Measurements from ENCODE around the gene SMIM41. TPM values are rescaled to one million over a fixed set of nuclear protein-coding genes. Genes with fewer than 3 reads are reported as not detected.
A peak's percentile ranks its signal among the peaks of the same experiment; 100 is the strongest.
"Not testable (repeated sequence)": the region's sequence is repeated elsewhere in the genome, so short reads cannot be mapped to it uniquely, and the experiment has no call there.

Gene SMIM41
- total RNA-seq, 2 experiments from 2014 or later, result not detected

DNA sequence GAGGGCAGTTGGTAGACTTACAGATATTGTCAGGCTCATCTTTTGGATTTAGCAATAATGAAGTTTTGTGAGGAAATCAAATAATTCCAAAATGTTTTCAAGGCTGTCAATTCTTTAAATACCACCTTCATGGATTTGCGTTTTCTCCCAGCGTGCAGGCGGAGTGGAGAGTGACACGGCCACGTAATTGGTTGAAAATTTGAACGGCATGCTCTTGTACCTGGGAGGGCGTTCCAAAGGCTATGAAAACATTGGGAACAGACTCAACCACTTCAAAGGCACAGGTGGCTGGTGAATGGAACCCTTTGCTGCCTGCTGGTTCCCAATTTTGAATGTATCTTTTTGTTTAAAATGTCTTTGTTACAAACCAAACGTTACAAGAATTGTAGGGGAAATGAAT, 12.4 kb downstream of the SMIM41 start:
- Mint-ChIP-seq H3K9me3 (no peaks in the 10 kb centered on the region), H3K4me1 (ENCODE audit: low read depth) (no peaks in the 10 kb centered on the region), H3K4me3 (no peak overlapping the region), H3K27ac (no peak overlapping the region), H3K27me3 (peaks cover 36% of the 10 kb centered on the region), H3K36me3 (no peaks in the 10 kb centered on the region)
- intact Hi-C loops (cut with micrococcal nuclease), result no loop called here
- CTCF ChIA-PET, result interaction anchor here (1.3 to 1.4 kb wide), 2 partner anchors 9 to 67 kb away, joined by 3 to 10 read pairs; no protein-coding TSS in a partner anchor
- POLR2A ChIA-PET, result no interaction called here
- DNase-seq, result no peak

DNA sequence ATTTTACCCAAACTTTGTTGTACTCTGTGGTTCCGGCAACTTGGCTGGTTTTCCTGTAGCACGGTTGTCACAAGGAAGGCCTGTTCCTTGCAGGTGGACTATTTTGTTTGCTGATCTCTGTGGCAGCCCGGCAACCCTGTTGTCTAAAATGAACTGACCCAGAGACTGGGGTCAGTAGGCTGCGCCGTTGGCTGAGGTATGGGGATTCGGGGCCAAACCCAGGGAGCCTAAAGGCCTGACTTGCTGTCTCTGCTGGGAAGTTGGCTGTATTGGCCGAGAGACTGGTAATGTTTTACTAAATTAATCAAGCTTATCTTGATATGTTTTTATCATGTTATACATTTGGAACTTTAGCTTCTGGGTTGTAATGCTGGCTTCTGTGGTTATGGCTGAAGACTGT, 13.8 kb downstream of the SMIM41 start:
- CTCF ChIA-PET, result interaction anchor here (2.2 kb wide), 1 partner anchor 68 kb away, joined by 14 read pairs; no protein-coding TSS in a partner anchor
- Mint-ChIP-seq H3K4me3 (no peak overlapping the region), H3K36me3 (no peaks in the 10 kb centered on the region), H3K4me1 (ENCODE audit: low read depth) (no peaks in the 10 kb centered on the region), H3K27me3 (peaks cover 46% of the 10 kb centered on the region), H3K9me3 (no peaks in the 10 kb centered on the region), H3K27ac (no peak overlapping the region)
- POLR2A ChIA-PET, result no interaction called here
- intact Hi-C loops (cut with micrococcal nuclease), result no loop called here
- no peak for DNase-seq

DNA sequence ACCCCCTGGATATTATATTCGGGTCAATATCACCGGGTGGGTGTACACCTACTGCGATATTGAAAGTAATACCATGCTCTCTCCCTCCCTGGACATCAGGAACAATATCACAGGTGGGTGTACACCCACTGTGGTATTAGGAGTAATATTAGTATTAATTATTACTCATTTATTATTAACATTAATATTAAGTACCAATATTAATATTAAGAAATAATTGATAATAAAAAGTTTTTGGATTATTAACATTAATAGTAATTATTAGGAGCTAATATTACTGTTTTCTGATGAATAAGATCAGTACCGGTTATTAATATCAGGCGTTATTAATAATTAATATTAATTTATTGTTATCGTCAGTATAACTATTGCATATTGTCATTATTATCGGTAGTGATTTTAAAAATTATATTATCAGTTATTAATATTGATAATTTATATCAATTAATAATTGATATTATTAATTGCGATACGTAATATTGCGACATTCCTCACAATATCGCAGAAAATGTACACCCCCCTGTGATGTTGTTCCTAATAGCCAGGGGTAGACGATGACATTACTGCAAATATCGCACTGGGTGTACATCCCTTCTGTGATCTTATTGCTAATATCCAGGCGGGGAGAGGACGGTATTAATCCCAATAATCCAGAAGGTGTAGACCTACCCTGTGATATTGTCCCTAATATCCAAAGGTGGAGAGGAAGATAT, 17.0 kb downstream of the SMIM41 start:
- Mint-ChIP-seq H3K36me3 (no peaks in the 10 kb centered on the region), H3K27ac (no peak overlapping the region), H3K4me3 (no peak overlapping the region), H3K9me3 (no peaks in the 10 kb centered on the region), H3K27me3 (peaks cover 35% of the 10 kb centered on the region), H3K4me1 (ENCODE audit: low read depth) (no peaks in the 10 kb centered on the region)
- ChIA-PET CTCF (no interaction called here), POLR2A (no interaction called here)
- no peak for DNase-seq
- intact Hi-C loops (cut with micrococcal nuclease), result no loop called here

DNA sequence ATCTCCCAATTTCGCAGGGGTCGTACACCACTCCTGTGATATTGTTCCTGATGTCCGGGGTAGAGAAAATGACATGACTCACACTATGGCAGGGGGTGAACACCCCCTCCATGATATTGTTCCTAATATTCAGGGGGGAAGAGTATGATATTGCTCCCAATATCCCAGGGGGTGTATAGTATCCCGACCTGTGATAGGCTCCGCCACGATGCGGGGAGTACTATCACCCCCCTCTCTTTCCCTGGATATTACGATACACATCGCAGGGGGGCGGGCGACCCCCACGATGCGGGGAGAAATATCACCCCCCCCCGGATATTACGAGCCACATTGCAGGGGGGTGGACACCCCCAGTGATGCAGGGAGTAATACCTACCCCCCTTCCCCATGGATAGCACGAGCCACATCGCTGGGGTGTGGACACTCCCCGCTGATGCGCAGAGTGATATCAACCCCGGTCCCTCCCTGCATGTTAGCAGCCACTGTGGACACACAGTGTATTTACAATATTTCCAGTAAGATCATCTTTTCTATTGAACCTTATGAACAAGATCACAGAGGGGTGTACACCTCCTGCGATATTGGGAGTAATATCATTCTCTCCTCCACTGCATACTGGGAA, 17.7 kb downstream of the SMIM41 start:
- DNase-seq, result no peak
- intact Hi-C loops (cut with micrococcal nuclease), result no loop called here
- POLR2A ChIA-PET, result no interaction called here
- Mint-ChIP-seq H3K27me3 (peaks cover 33% of the 10 kb centered on the region), H3K4me3 (no peak overlapping the region), H3K4me1 (ENCODE audit: low read depth) (no peaks in the 10 kb centered on the region), H3K36me3 (no peaks in the 10 kb centered on the region), H3K9me3 (no peaks in the 10 kb centered on the region), H3K27ac (no peak overlapping the region)
- CTCF ChIA-PET, result no interaction called here

DNA sequence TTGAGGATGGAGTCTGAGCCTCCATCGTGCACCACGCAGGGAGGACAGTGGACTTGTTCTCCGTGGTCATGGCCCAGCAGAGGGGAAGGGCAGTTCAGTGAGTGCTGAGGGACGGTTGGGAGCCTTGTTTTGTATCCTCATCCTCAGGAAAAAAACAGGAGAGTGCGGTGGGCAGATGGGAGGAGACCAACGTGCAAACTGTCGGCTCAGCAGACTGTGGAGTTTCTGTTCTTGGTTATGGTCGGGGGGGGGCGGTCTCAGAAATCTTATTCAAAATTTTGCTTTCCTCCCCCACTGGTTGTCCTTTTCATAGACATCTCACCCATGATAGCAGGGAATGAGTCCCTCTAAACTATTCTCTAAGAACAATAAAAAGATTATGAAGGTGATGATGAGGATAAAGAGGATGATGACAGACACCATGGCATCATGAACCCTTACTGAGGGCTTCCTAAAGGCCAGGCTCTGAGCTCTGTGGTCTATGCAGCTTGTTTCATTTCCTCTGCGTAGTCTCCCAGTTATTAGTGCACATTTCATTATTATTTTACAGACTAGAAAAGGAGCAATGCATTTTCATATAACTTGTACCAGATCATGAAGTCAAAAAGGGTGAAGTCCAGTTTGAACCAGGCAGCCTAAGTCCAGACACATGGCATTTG, 25.1 kb downstream of the SMIM41 start:
- CTCF ChIA-PET; intact Hi-C loops (cut with micrococcal nuclease); H3K27ac Mint-ChIP-seq; DNase-seq; H3K4me1 Mint-ChIP-seq (ENCODE audit: low read depth); H3K36me3 Mint-ChIP-seq; H3K4me3 Mint-ChIP-seq; H3K9me3 Mint-ChIP-seq; POLR2A ChIA-PET: not testable (repeated sequence)
- H3K27me3 Mint-ChIP-seq, result peaks cover 44% of the 10 kb centered on the region

DNA sequence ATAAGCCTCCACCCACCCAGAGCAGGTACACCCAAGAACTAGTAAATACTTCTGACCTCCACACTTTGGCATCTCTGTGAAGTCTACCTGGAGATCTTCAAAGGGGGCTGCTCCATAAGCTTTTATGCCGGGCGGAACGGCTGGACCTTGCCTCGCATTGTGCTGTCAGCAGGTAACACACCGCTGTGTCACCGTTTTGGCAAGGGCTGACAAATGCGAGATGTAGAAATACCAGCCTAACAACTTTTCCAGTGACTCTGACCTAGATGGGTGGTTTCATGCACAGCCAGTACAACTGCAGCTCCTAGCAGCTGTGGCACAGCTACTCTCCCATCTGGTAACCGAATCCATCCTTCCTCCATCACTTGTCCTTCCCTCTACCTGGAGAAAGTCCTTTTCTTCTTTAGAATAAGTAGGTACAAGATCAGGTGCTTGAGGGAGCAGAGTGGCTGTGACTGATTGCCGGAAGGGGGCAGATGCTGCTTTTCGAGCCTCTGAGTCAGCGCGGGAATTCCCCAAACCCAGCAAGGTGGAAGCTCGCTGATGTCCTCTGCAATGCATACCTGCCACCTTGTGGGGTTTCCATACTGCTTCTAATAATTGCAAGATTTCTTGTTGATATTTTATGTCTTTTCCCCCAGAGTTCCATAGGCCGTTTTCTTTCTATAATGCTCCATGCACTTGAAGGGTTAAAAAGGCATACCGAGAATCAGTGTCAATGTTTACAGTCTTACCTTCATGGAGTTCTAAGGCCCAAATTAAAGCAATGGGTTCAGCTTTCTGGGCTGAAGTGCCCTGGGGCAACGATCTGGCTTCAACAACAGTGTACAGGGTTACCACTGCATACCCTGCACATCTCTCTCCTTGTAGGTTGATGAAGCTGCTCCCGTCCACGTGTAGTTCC, 37.0 kb downstream of the SMIM41 start:
- DNase-seq, result peak; percentile 84
- Mint-ChIP-seq H3K4me1 (ENCODE audit: low read depth) (peaks cover 23% of the 10 kb centered on the region), H3K27ac (peak overlapping the region; percentile 5)
- H3K4me3 Mint-ChIP-seq, H3K36me3 Mint-ChIP-seq, H3K9me3 Mint-ChIP-seq, POLR2A ChIA-PET, H3K27me3 Mint-ChIP-seq: not testable (repeated sequence)
- intact Hi-C loops (cut with micrococcal nuclease), result loop anchor here (1.0 to 5.0 kb wide), 2 partner anchors 49 to 91 kb away; partner anchors contain the start of gene ATG101
- CTCF ChIA-PET, result interaction anchor here (0.6 to 5.1 kb wide), 16 partner anchors 10 to 768 kb away, joined by 3 to 114 read pairs (median 4); partner anchors contain the start of gene TAMALIN

DNA sequence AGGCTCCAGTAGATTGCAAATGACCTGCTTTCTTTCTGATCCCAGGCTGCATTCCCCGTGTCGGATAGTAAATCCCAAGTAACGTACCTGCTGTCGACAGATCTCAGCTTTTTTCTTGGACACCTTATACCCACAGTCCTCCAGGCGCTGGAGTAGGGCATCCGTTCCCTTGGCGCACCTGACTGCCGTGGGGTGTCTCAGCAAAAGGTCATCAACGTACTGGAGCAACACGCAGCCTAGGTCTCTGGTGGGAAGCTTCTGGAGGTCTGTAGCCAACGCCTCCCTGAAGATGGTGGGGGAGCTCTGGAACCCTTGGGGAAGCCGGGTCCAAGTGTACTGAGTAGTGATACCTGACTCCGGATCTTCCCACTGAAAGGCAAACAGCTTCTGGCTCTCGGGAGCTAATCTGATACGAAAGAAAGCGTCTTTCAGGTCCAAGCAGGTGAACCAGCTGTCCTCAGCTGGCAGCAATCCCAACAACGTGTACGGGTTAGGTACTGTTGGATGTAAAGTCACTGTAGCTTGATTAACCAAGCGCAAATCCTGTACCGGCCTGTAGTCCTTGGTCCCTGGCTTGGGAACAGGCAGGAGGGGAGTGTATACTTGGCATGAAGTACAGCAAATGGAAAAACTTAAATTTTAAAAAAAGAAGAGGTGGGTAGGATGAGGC, 38.4 kb downstream of the SMIM41 start:
- H3K4me3 Mint-ChIP-seq, DNase-seq, H3K27ac Mint-ChIP-seq, H3K9me3 Mint-ChIP-seq, H3K36me3 Mint-ChIP-seq, H3K27me3 Mint-ChIP-seq: not testable (repeated sequence)
- peaks cover 25% of the 10 kb centered on the region for H3K4me1 Mint-ChIP-seq (ENCODE audit: low read depth)
- POLR2A ChIA-PET, result interaction anchor here (1.8 kb wide), 1 partner anchor 92 kb away, joined by 5 read pairs; no protein-coding TSS in a partner anchor
- intact Hi-C loops (cut with micrococcal nuclease), result loop anchor here (5.0 kb wide), 1 partner anchor 51 kb away; the partner anchor contains the start of gene ATG101
- CTCF ChIA-PET, result interaction anchor here (0.8 to 5.1 kb wide), 8 partner anchors 8 to 125 kb away, joined by 3 to 114 read pairs (median 6); partner anchors contain the start of gene NR4A1

DNA sequence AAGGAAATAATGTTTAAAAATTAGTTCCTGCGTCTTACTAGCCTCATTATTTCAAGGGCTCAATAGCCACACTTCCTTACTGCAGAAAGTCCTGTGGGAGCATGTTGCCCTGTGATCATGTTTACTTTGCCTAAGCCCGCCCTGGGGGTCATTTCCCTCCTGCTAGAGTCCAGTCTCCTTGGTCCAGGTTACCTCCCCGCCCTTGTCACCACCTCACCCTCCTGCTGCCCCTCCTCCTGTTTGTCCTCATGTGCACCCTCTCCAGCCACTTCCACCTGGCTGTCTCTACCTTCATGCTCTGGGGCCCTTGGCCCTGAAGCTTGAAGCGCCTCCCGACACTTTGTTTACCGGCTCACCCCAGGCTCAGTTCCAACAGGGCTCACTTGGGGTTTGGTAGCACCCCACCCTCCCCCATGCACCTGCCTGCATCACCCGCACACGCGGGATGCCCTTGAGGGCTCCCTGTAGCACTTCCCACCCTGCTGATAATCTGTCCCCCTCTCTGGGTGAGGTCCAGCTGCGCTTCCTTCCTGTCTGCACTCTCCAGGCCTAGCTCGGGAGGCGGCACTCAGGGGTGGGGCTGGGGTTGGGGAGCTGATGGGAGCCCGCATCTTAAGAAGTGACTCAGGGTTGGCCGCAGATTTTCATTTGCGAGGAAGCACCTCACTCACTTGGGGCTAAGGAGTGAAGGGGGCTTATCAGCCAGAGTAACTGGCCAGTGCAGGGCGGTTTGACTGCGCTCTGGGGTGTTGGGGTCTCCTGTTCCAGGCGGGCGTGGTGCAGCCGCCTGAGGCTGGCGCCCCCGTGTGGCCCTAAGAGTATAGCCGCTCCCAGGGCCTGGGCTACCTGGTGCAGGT, 40.1 kb downstream of the SMIM41 start:
- Mint-ChIP-seq H3K4me3 (no peak overlapping the region), H3K4me1 (ENCODE audit: low read depth) (peaks cover 25% of the 10 kb centered on the region), H3K9me3 (no peaks in the 10 kb centered on the region), H3K36me3 (no peaks in the 10 kb centered on the region), H3K27ac (no peak overlapping the region), H3K27me3 (peaks cover 2% of the 10 kb centered on the region)
- intact Hi-C loops (cut with micrococcal nuclease), result loop anchor here (5.0 kb wide), 2 partner anchors 37 to 52 kb away; partner anchors contain the start of gene ATG101
- DNase-seq, result peak; percentile 54
- ChIA-PET CTCF (interaction anchor here (0.8 to 5.1 kb wide), 15 partner anchors 19 to 233 kb away, joined by 3 to 114 read pairs (median 3); no protein-coding TSS in a partner anchor), POLR2A (no interaction called here)

DNA sequence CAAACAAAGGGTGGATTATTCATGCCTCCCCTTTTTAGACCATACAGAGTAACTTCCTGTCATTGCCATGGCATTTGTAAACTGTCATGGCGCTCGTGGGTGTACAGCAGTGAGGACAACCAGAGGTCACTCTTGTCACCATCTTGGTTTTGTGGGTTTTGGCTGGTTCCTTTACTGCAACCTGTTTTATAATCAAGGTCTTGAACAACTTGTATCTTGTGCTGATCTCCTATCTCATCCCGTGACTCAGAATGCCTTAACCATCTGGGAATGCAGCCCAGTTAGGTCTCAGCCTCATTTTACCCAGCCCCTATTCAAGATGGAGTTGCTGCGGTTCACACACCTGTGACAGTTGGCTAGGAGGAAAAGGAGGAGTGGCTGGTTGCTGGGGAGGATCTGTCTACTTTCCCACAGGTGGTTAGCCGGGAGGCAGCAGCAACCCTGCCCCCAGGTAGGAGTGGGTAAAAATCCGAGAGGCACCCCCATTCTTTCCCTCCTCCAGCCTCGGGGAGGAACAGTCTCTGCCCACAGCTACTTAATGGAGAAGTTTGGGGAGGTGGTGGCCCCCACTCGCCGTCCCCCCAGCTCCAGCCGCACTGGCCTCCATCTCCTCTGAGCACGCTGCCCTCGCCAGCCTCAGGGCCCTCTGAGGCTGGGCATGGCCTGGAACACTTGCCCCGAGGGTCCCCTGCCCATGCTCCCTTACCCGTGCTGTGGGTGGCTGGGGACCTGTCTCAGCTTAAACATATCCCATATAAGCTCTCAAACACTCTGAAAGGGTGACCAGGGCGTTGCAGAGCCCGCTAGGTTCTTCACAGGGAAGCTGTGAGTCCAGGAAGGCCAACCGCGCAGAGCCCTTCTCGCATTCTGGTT, 41.7 kb downstream of the SMIM41 start:
- POLR2A ChIA-PET, result no interaction called here
- H3K9me3 Mint-ChIP-seq, result no peaks in the 10 kb centered on the region

More for the DNA sequence above, 41.7 kb downstream of the SMIM41 start:
- Mint-ChIP-seq H3K4me3 (no peak overlapping the region), H3K4me1 (ENCODE audit: low read depth) (peaks cover 20% of the 10 kb centered on the region), H3K36me3 (no peaks in the 10 kb centered on the region), H3K27me3 (peaks cover 3% of the 10 kb centered on the region), H3K27ac (no peak overlapping the region)
- CTCF ChIA-PET, result interaction anchor here (0.7 to 6.0 kb wide), 24 partner anchors 12 to 235 kb away, joined by 3 to 110 read pairs (median 4); partner anchors contain the start of gene TAMALIN
- intact Hi-C loops (cut with micrococcal nuclease), result loop anchor here (5.0 kb wide), 1 partner anchor 39 kb away; no protein-coding TSS in a partner anchor
- no peak for DNase-seq
